Uterus (tissue), 2 donors: Measurements from ENCODE around the gene VGLL1.

Experiments
- POLR2A ChIP-seq, 2 donors: fragments of 450-650 bp; IDR thresholded peaks; one replicate each; pipeline ENCODE4 v1.6.1; 2016; ENCODE audit warnings: antibody characterized with exemption in 2 of 2, mild to moderate bottlenecking in 1 of 2, moderate library complexity in 1 of 2
- TF ChIP-seq, protein P1 (sequence below), 4 experiments: fragments of 200-600 bp in 2 of 4; fragments of 450-650 bp in 2 of 4; sonication (generic) in 2 of 4; IDR thresholded peaks; one replicate each; pipeline ENCODE4 v1.5.1; 2016 to 2019; ENCODE audit warnings: antibody characterized with exemption in 4 of 4, mild to moderate bottlenecking in 2 of 4, moderate library complexity in 1 of 4

DNA sequence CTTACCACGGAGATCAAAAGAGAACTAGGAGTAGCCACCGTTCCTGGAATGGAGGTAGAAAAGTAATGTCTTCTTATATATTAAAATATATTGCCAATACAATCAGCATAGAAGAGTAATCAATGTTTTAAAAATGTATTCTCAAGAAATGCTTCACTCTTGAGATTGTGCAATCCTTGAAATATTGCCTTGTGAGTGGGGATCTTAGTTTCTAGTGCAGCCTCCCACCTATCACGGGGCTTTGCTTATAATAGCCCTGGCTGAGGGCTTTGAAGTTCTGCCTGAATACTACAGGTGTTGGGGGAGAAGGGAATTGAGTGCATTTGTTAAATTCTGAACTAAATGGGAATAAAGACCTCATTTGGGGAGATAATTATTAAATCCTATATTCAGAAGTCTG is 55.5 kb downstream of the VGLL1 start:
- TF ChIP-seq, protein P1, sequence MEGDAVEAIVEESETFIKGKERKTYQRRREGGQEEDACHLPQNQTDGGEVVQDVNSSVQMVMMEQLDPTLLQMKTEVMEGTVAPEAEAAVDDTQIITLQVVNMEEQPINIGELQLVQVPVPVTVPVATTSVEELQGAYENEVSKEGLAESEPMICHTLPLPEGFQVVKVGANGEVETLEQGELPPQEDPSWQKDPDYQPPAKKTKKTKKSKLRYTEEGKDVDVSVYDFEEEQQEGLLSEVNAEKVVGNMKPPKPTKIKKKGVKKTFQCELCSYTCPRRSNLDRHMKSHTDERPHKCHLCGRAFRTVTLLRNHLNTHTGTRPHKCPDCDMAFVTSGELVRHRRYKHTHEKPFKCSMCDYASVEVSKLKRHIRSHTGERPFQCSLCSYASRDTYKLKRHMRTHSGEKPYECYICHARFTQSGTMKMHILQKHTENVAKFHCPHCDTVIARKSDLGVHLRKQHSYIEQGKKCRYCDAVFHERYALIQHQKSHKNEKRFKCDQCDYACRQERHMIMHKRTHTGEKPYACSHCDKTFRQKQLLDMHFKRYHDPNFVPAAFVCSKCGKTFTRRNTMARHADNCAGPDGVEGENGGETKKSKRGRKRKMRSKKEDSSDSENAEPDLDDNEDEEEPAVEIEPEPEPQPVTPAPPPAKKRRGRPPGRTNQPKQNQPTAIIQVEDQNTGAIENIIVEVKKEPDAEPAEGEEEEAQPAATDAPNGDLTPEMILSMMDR (IDR thresholded peaks at IDR 0.05) = no peak
- TF ChIP-seq POLR2A (IDR thresholded peaks at IDR 0.05) = no peak
